Measurements from ENCODE around the gene COMT. TPM values are rescaled to one million over a fixed set of nuclear protein-coding genes. Genes with fewer than 3 reads are reported as not detected.

COMT gene
- 10 to 100 TPM; 37.5 to 56.2 (median 38.2) TPM for total RNA-seq
- 35.3 TPM for total RNA-seq (2013)

- peaks cover 34% of the 10 kb centered on the region for H3K4me1 ChIP-seq (ENCODE audit: control insufficient read depth, insufficient read depth, low read length)
- H3K27ac ChIP-seq (ENCODE audit: low read length): peak within 1 kb of the TSS; percentile 86
- DNase-seq (peak; percentile 68 to 82), ATAC-seq (peak; percentile 91 to 95 (median 94))
- Mint-ChIP-seq H3K4me3 (peak within 1 kb of the TSS; percentile 94), H3K4me1 (peaks cover 30 to 44% of the 10 kb centered on the region in 2 donors), H3K27me3 (ENCODE audit: low read depth in 2 of 2) (no peaks in the 10 kb centered on the region), H3K27ac (peak within 1 kb of the TSS; percentile 82 to 90), H3K9me3 (peaks cover 2 to 3% of the 10 kb centered on the region in 2 donors), H3K36me3 (peaks cover 8% of the 10 kb centered on the region)
- H3K4me3 ChIP-seq (ENCODE audit: low read length): peak within 1 kb of the TSS; percentile 94
- intact Hi-C loops (cut with micrococcal nuclease): no loop called here
- under 1% methylated on average over 63 of the region's 63 CpGs for WGBS (ENCODE audit: insufficient coverage)
- H3K36me3 ChIP-seq (ENCODE audit: control insufficient read depth, insufficient read depth, low read length): no peaks in the 10 kb centered on the region
- TF ChIP-seq CTCF (IDR thresholded peaks at IDR 0.05): no peak
- H3K27me3 ChIP-seq (ENCODE audit: control insufficient read depth, insufficient read depth, low read length): no peaks in the 10 kb centered on the region
- no peaks in the 10 kb centered on the region for H3K9me3 ChIP-seq (ENCODE audit: control insufficient read depth, insufficient read depth, low read length)
Measured at GRCh38 chr22:19941365-19942082, at the start of gene COMT, which contains the start of gene TXNRD2. Gene COMT, plus strand, starts transcription at chr22:19941772. Its CDS starts 20,755 bp downstream, at chr22:19962527. Gene TXNRD2, minus strand, starts transcription at chr22:19941818. Its CDS starts 15 bp downstream, at chr22:19941803.

- Histone ChIP-seq H3K4me1 (ENCODE audit: control insufficient read depth, insufficient read depth, low read length) (peaks cover 28% of the 10 kb centered on the region), H3K4me3 (ENCODE audit: low read length) (no peak overlapping the region), H3K9me3 (ENCODE audit: control insufficient read depth, insufficient read depth, low read length) (no peaks in the 10 kb centered on the region), H3K27ac (ENCODE audit: low read length) (peak overlapping the region; percentile 29), H3K27me3 (ENCODE audit: control insufficient read depth, insufficient read depth, low read length) (no peaks in the 10 kb centered on the region), H3K36me3 (ENCODE audit: control insufficient read depth, insufficient read depth, low read length) (peaks cover 3% of the 10 kb centered on the region)
- peak overlapping the region; percentile 51 to 72 for H3K27ac Mint-ChIP-seq
- no peaks in the 10 kb centered on the region for H3K36me3 Mint-ChIP-seq
- intact Hi-C loops (cut with micrococcal nuclease): no loop called here
- ATAC-seq (peak in 2 of 3 donors; percentile 20 to 23), DNase-seq (peak in 1 of 2 donors; percentile 73)
- no peaks in the 10 kb centered on the region for H3K9me3 Mint-ChIP-seq
- 33% methylated on average over 24 of the region's 24 CpGs for WGBS (ENCODE audit: insufficient coverage)
- no peaks in the 10 kb centered on the region for H3K27me3 Mint-ChIP-seq (ENCODE audit: low read depth in 2 of 2)
- TF ChIP-seq CTCF (IDR thresholded peaks at IDR 0.05): no peak
- peaks cover 12 to 17% of the 10 kb centered on the region in 2 donors for H3K4me1 Mint-ChIP-seq
- H3K4me3 Mint-ChIP-seq: peak overlapping the region; percentile 79
Measured at GRCh38 chr22:19892257-19892879, 49.2 kb upstream of the COMT start.

GRCh38 chr22:19892925-19893324 lies 48.6 kb upstream of the COMT start:
- H3K36me3 ChIP-seq (ENCODE audit: control insufficient read depth, insufficient read depth, low read length): peaks cover 5% of the 10 kb centered on the region
- H3K36me3 Mint-ChIP-seq: no peaks in the 10 kb centered on the region
- no peak overlapping the region for H3K27ac ChIP-seq (ENCODE audit: low read length)

More at GRCh38 chr22:19892925-19893324, 48.6 kb upstream of the COMT start:
- Histone ChIP-seq H3K27me3 (ENCODE audit: control insufficient read depth, insufficient read depth, low read length) (no peaks in the 10 kb centered on the region), H3K4me1 (ENCODE audit: control insufficient read depth, insufficient read depth, low read length) (peaks cover 27% of the 10 kb centered on the region), H3K4me3 (ENCODE audit: low read length) (no peak overlapping the region), H3K9me3 (ENCODE audit: control insufficient read depth, insufficient read depth, low read length) (no peaks in the 10 kb centered on the region)
- WGBS (ENCODE audit: insufficient coverage): 95% methylated on average over 13 of the region's 13 CpGs
- no peak overlapping the region for H3K27ac Mint-ChIP-seq
- no peak overlapping the region for H3K4me3 Mint-ChIP-seq
- H3K9me3 Mint-ChIP-seq: no peaks in the 10 kb centered on the region
- H3K27me3 Mint-ChIP-seq (ENCODE audit: low read depth in 2 of 2): no peaks in the 10 kb centered on the region
- no peak for TF ChIP-seq CTCF (IDR thresholded peaks at IDR 0.05)
- ATAC-seq: no peak
- intact Hi-C loops (cut with micrococcal nuclease): no loop called here
- peaks cover 12 to 17% of the 10 kb centered on the region in 2 donors for H3K4me1 Mint-ChIP-seq
- DNase-seq: no peak
